GM12878 (cell line): ENCODE data around the gene FMNL2. TPM values are rescaled to one million over a fixed set of nuclear protein-coding genes. Genes with fewer than 3 reads are reported as not detected.

Experiments used
- ATAC-seq: fragments of 200-7000 bp; cut with Tn5 transposase; 3 replicates; pipeline ENCODE4 v1.9.1; 2020; ENCODE audit warnings: mild to moderate bottlenecking, moderate library complexity
- BruUV-seq: library from RNA; stranded (reverse); fragments of 400-500 nt; replicated peaks from 2 replicates; lab custom pipeline; 2021; lab: Mats Ljungman, UMichigan
- CTCF ChIA-PET: fragments of 300-600 bp; sonication (Branson Sonifier 250); formaldehyde crosslinking; extraction: SDS; loops from one replicate; lab custom pipeline; 2021; ENCODE audit warnings: inconsistent platforms; lab: Yijun Ruan, JAX
- POLR2A ChIA-PET: fragments of 350-600 bp; formaldehyde crosslinking; extraction: SDS; loops from one replicate; lab custom pipeline; 2021; ENCODE audit warnings: inconsistent platforms; lab: Charles Lee
- RAD21 ChIA-PET: fragments of 300-600 bp; sonication (Branson Sonifier 250); formaldehyde crosslinking; loops from one replicate; lab custom pipeline; 2023; ENCODE audit warnings: antibody characterized with exemption; ENCODE audit not compliant: unreplicated experiment; lab: Charles Lee
- SMC1A ChIA-PET: fragments of 300-600 bp; sonication (Branson Sonifier 250); formaldehyde crosslinking; loops from one replicate; lab custom pipeline; 2023; ENCODE audit not compliant: unreplicated experiment, uncharacterized antibody; lab: Charles Lee
- DNase-seq: peaks from one replicate; pipeline ENCODE4 v3.0.0-alpha.2; 2011; ENCODE audit warnings: low read depth, low spot score
- FAIRE-seq: peaks from 3 replicates; lab custom pipeline; 2011; peaks lifted over from hg19 to GRCh38; lab: Jason Lieb, UNC
- H2AFZ ChIP-seq: 2 replicates; pipeline ENCODE4 v1.6.0; 2011; ENCODE audit warnings: low read depth, low read length, control low read depth; ENCODE audit not compliant: control insufficient read depth
- H3K27ac ChIP-seq: 2 replicates; pipeline ENCODE4 v1.5.1; 2011; ENCODE audit warnings: control low read depth; ENCODE audit not compliant: control insufficient read depth, insufficient read depth
- H3K27me3 ChIP-seq, 2 experiments: replicated peaks in 1 of 2; 2 replicates each; pipeline versions ENCODE4 v1.6.0 to v1.6.1; 2011; ENCODE audit warnings: low read length in 1 of 2; ENCODE audit not compliant: control insufficient read depth in 2 of 2, insufficient read depth in 2 of 2
- H3K36me3 ChIP-seq, 2 experiments: 2 replicates each; pipeline ENCODE4 v1.5.1; 2011; ENCODE audit warnings: low read length in 1 of 2; ENCODE audit not compliant: control insufficient read depth in 2 of 2, insufficient read depth in 2 of 2
- H3K4me1 ChIP-seq: 2 replicates; pipeline ENCODE4 v1.6.1; 2011; ENCODE audit warnings: mild to moderate bottlenecking, low read length, moderate library complexity, mixed read lengths; ENCODE audit not compliant: control insufficient read depth, insufficient read depth
- H3K4me2 ChIP-seq: 2 replicates; pipeline ENCODE4 v1.6.0; 2011; ENCODE audit warnings: control low read depth; ENCODE audit not compliant: control insufficient read depth, insufficient read depth
- H3K4me3 ChIP-seq: fragments of 200-600 bp; sonication (generic); 2 replicates; pipeline ENCODE4 v1.5.1; 2016
- H3K79me2 ChIP-seq: 2 replicates; pipeline ENCODE4 v1.6.0; 2011; ENCODE audit warnings: low read length; ENCODE audit not compliant: control insufficient read depth, insufficient read depth
- H3K9ac ChIP-seq: 2 replicates; pipeline ENCODE4 v1.8.0; 2011; ENCODE audit warnings: low read length, control low read depth, mixed read lengths; ENCODE audit not compliant: control insufficient read depth, insufficient read depth
- H3K9me3 ChIP-seq: replicated peaks from 3 replicates; pipeline ENCODE4 v1.5.1; 2011; ENCODE audit warnings: mild to moderate bottlenecking, low read length; ENCODE audit not compliant: control insufficient read depth, insufficient read depth
- H4K20me1 ChIP-seq: 2 replicates; pipeline ENCODE4 v1.6.0; 2011; ENCODE audit not compliant: control insufficient read depth, insufficient read depth
- CBX3 ChIP-seq: fragments of 200-600 bp; sonication (generic); IDR thresholded peaks from 2 replicates; pipeline ENCODE4 v1.6.1; 2016; ENCODE audit warnings: low read depth, borderline replicate concordance
- DPF2 ChIP-seq: fragments of 450-650 bp; IDR thresholded peaks from 2 replicates; pipeline ENCODE4 v1.6.1; 2017; ENCODE audit warnings: mild to moderate bottlenecking
- FOXK2 ChIP-seq: fragments of 450-650 bp; IDR thresholded peaks from 2 replicates; pipeline ENCODE4 v1.6.1; 2017; ENCODE audit warnings: mild to moderate bottlenecking, moderate library complexity
- HDAC2 ChIP-seq: fragments of 200-600 bp; sonication (generic); IDR thresholded peaks from 2 replicates; pipeline ENCODE4 v1.6.1; 2017
- RB1 ChIP-seq: fragments of 450-650 bp; formaldehyde crosslinking; IDR thresholded peaks from 2 replicates; pipeline ENCODE4 v1.6.1; 2017; ENCODE audit warnings: mild to moderate bottlenecking, borderline replicate concordance
- SREBF1 ChIP-seq: IDR thresholded peaks from 2 replicates; pipeline ENCODE4 v1.6.1; 2012; ENCODE audit warnings: mild to moderate bottlenecking, low read length
- TCF12 ChIP-seq: IDR thresholded peaks from 2 replicates; pipeline ENCODE4 v1.6.1; 2011; ENCODE audit warnings: low read depth, mild to moderate bottlenecking, low read length
- ZZZ3 ChIP-seq: IDR thresholded peaks from 2 replicates; pipeline ENCODE4 v1.6.1; 2011; ENCODE audit warnings: low read depth; ENCODE audit not compliant: control insufficient read depth, insufficient read length
- WGBS: methylation state at CpG from one replicate; pipeline ENCODE4 v1.1.6; 2016; ENCODE audit warnings: low lambda C conversion rate; ENCODE audit not compliant: insufficient replicate concordance, insufficient coverage; ENCODE audit errors: missing lambda C conversion rate; 5-methylcytosine and 5-hydroxymethylcytosine counted together
- in situ Hi-C: fragments of 300-500 bp; cut with MboI; formaldehyde crosslinking; loops from 9 replicates; pipeline ENCODE4 v1.14.3; 2018; ENCODE audit warnings: mixed read lengths
- intact Hi-C: fragments of 100-400 bp; cut with micrococcal nuclease; formaldehyde crosslinking; loops from one replicate; pipeline ENCODE4 v1.14.2; 2022; ENCODE audit not compliant: unreplicated experiment
- polyA plus RNA-seq, 11 experiments: library from polyadenylated mRNA; depleted of rRNA in 4 of 11; unstranded in 6 of 11; stranded (reverse) in 5 of 11; fragments of >200 nt; fragmentation: Nextera tagmentation in 4 of 11; fragmentation: Illumina TruSeq in 1 of 11; extraction: Ambion mirVana in 4 of 11; extraction: Trizol in 1 of 11; gene quantifications; 1 replicate in 1 of 11; 2 replicates in 10 of 11; pipeline versions ENCODE4 v1.2.1 to v1.2.3, GENCODE V29; 2011 to 2016; ENCODE audit warnings: inconsistent platforms in 2 of 11, missing spikeins in 2 of 11, low read depth in 1 of 11
- total RNA-seq, 4 experiments: library from RNA; depleted of rRNA in 3 of 4; stranded (reverse); fragments of >200 nt in 3 of 4; fragmentation: Illumina TruSeq in 1 of 4; extraction: Trizol in 1 of 4; gene quantifications; 2 replicates each; pipeline versions ENCODE4 v1.2.1 to v1.2.3, GENCODE V29; 2013 to 2021
- TF ChIP-seq, protein P1 (sequence below): fragments of 450-650 bp; IDR thresholded peaks from 2 replicates; pipeline ENCODE4 v1.6.1; 2018; ENCODE audit warnings: mild to moderate bottlenecking, low read depth, moderate library complexity; ENCODE audit not compliant: partially characterized antibody
- TF ChIP-seq, protein P2 (sequence below): IDR thresholded peaks from 2 replicates; pipeline ENCODE4 v1.6.1; 2011; ENCODE audit warnings: borderline replicate concordance, low read depth, mild to moderate bottlenecking, moderate library complexity, mixed read lengths, low read length; ENCODE audit not compliant: insufficient read depth; ENCODE audit errors: extremely low read length
- TF ChIP-seq, protein P3 (sequence below): IDR thresholded peaks from 2 replicates; pipeline ENCODE4 v1.6.1; 2012; ENCODE audit warnings: low read depth, low read length, improper control_type of control experiment
- TF ChIP-seq, protein P4 (sequence below): fragments of 450-650 bp; formaldehyde crosslinking; IDR thresholded peaks from 2 replicates; pipeline ENCODE4 v1.5.0; 2022; ENCODE audit warnings: mild to moderate bottlenecking, missing genetic modification characterization

Gene FMNL2
- total and polyA plus RNA-seq, 10 of the 15 experiments (the other 5 are each of a cell fraction or from before 2014, with no cell fraction given) = 0.13 to 9.9 (median 0.35) TPM

DNA sequence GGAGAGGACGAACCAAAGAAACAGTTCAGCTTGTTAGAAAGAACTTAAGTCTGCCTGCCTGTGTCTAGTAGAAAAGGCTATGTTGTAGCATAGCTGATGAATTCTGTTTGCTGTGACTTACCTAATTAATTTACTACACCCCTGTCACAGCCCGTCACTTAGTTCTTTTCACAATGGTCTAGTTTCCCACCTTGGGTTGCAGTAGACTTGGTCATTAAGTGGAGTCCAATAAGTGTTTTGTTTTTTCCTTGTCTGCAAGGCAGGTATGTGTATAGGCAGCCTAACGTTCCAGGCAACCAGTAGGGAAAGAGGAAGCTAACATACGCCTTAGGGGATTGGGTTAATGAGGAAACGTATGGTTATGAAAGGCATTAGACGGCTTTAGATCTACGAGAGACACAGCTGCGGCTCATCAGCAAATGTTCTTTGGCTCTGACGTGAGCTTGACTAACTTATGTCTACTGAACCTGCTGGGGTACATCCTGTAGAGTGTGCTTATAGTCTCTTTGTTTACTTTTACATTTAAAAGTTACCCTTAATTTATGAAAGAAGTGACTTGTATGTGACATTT, 202.2 kb downstream of the FMNL2 start:
- H3K36me3 ChIP-seq = no peaks in the 10 kb centered on the region
- no peaks in the 10 kb centered on the region for H3K27me3 ChIP-seq
- H3K4me3 ChIP-seq = no peak overlapping the region
- no TSS peak for BruUV-seq
- H2AFZ ChIP-seq = no peak overlapping the region
- RAD21 ChIA-PET = no interaction called here
- no peak overlapping the region for H3K9ac ChIP-seq
- FAIRE-seq (no peak), ATAC-seq (no peak), DNase-seq (no peak)
- no peaks in the 10 kb centered on the region for H3K79me2 ChIP-seq
- CTCF ChIA-PET = interaction anchor here (1.7 kb wide), 1 partner anchor 98 kb away, joined by 4 read pairs; no protein-coding TSS in a partner anchor
- no peaks in the 10 kb centered on the region for H4K20me1 ChIP-seq
- intact Hi-C loops = no loop called here
- H3K27ac ChIP-seq = no peak overlapping the region
- no peaks in the 10 kb centered on the region for H3K4me1 ChIP-seq
- POLR2A ChIA-PET = no interaction called here
- in situ Hi-C loops = no loop called here
- no peaks in the 10 kb centered on the region for H3K9me3 ChIP-seq
- WGBS = 45% methylated on average over 9 of the region's 9 CpGs
- no peak overlapping the region for H3K4me2 ChIP-seq
- SMC1A ChIA-PET = interaction anchor here (1.2 kb wide), 1 partner anchor 98 kb away, joined by 3 read pairs; no protein-coding TSS in a partner anchor
- no peak for TF ChIP-seq ZZZ3
- TF ChIP-seq, protein P1, sequence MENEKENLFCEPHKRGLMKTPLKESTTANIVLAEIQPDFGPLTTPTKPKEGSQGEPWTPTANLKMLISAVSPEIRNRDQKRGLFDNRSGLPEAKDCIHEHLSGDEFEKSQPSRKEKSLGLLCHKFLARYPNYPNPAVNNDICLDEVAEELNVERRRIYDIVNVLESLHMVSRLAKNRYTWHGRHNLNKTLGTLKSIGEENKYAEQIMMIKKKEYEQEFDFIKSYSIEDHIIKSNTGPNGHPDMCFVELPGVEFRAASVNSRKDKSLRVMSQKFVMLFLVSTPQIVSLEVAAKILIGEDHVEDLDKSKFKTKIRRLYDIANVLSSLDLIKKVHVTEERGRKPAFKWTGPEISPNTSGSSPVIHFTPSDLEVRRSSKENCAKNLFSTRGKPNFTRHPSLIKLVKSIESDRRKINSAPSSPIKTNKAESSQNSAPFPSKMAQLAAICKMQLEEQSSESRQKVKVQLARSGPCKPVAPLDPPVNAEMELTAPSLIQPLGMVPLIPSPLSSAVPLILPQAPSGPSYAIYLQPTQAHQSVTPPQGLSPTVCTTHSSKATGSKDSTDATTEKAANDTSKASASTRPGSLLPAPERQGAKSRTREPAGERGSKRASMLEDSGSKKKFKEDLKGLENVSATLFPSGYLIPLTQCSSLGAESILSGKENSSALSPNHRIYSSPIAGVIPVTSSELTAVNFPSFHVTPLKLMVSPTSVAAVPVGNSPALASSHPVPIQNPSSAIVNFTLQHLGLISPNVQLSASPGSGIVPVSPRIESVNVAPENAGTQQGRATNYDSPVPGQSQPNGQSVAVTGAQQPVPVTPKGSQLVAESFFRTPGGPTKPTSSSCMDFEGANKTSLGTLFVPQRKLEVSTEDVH = no peak
- TF ChIP-seq FOXK2 = no peak
- no peak for TF ChIP-seq RB1
- TF ChIP-seq, protein P2, sequence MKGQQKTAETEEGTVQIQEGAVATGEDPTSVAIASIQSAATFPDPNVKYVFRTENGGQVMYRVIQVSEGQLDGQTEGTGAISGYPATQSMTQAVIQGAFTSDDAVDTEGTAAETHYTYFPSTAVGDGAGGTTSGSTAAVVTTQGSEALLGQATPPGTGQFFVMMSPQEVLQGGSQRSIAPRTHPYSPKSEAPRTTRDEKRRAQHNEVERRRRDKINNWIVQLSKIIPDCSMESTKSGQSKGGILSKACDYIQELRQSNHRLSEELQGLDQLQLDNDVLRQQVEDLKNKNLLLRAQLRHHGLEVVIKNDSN = no peak
- TF ChIP-seq, protein P3, sequence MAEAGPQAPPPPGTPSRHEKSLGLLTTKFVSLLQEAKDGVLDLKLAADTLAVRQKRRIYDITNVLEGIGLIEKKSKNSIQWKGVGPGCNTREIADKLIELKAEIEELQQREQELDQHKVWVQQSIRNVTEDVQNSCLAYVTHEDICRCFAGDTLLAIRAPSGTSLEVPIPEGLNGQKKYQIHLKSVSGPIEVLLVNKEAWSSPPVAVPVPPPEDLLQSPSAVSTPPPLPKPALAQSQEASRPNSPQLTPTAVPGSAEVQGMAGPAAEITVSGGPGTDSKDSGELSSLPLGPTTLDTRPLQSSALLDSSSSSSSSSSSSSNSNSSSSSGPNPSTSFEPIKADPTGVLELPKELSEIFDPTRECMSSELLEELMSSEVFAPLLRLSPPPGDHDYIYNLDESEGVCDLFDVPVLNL = no peak
- TF ChIP-seq TCF12 = no peak
- no peak for TF ChIP-seq DPF2
- no peak for TF ChIP-seq HDAC2
- TF ChIP-seq CBX3 = no peak
- TF ChIP-seq, protein P4, sequence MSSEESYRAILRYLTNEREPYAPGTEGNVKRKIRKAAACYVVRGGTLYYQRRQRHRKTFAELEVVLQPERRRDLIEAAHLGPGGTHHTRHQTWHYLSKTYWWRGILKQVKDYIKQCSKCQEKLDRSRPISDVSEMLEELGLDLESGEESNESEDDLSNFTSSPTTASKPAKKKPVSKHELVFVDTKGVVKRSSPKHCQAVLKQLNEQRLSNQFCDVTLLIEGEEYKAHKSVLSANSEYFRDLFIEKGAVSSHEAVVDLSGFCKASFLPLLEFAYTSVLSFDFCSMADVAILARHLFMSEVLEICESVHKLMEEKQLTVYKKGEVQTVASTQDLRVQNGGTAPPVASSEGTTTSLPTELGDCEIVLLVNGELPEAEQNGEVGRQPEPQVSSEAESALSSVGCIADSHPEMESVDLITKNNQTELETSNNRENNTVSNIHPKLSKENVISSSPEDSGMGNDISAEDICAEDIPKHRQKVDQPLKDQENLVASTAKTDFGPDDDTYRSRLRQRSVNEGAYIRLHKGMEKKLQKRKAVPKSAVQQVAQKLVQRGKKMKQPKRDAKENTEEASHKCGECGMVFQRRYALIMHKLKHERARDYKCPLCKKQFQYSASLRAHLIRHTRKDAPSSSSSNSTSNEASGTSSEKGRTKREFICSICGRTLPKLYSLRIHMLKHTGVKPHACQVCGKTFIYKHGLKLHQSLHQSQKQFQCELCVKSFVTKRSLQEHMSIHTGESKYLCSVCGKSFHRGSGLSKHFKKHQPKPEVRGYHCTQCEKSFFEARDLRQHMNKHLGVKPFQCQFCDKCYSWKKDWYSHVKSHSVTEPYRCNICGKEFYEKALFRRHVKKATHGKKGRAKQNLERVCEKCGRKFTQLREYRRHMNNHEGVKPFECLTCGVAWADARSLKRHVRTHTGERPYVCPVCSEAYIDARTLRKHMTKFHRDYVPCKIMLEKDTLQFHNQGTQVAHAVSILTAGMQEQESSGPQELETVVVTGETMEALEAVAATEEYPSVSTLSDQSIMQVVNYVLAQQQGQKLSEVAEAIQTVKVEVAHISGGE (CRISPR knock-in tag) = no peak
- TF ChIP-seq SREBF1 = no peak
